NCI-H524 treated with DMSO at 0.1 percent for 48 hours (cell line): ENCODE data around the gene AK4.

Experiments
- DNase-seq: peaks from one replicate; lab custom pipeline; 2025; lab: John Stamatoyannopoulos, UW

AK4 gene

DNA sequence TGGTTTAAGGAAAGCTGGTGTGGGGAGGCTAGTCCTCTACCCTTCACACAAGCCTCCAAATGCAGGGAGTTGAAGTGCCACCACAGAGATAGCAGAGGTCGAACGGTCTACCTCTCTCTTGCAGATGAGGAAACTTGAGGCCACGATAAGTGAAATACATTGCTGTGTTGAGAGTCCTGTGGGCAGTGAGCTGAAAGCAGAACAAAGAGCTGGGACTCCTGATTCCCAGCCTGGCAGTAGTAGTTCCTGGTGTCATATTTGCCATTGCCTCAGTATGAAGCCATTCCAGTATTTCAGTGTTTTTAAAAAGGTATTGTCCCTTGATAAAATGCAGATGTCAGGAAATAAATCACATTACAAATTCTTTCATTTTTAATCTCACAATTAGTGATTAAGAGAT is 28.6 kb downstream of the AK4 start:
- no peak for DNase-seq

DNA sequence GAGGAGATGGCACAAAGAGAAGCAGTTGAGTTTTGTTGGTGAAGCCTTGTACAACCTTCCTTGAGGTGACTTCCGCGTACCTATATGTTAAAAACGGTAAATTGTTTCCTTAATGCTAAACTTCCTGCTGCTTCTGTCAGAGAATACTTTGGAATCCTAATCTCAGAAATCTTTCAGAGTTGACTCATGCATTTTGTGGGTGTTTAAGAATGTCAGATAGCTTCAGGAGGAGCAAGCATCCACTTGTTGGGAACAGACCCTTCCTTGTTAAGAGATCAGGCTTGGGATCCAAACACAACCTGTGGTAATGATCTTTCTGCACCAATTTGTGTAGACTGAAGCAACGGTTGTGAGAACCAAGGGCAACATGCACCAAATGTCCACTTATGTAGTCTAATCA is 29.5 kb downstream of the AK4 start:
- no peak for DNase-seq

DNA sequence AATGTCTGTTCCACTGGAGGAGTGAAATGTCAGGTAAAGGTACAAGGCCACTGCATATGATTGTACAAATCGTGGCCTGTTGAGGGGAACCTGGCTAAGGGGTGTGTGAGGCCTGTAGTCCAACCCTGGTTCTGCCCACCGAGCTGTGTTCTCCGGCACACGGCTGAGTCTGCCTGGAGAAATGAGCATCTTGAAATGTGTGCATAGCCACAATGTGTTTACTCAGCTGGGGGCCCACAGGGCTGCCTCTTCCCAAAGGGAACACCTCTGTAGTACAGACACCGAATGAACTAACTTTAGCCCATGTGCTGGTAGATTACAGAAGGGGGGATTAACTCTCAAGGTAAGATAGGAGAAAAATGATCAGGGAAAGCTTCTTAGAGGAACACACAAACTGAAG is 30.2 kb downstream of the AK4 start:
- no peak for DNase-seq

DNA sequence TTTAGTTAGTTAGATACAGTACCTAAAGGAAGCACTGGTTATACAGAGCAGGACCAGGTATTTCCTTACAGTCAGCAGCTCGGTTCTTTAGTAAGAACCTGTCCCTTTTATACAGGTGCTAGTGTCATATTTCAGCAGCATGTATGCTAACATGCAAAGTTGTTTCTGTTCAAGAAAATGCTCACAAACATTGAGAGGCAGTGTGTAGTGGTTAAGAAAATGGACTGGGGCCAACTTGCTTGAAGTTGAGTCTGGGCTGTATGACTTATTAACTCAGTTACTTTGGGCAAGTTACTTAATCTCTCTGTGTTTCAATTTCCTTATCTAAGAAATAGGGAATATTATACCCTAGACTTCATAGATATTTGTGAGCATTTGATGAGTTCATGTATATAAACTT is 31.1 kb downstream of the AK4 start:
- no peak for DNase-seq

DNA sequence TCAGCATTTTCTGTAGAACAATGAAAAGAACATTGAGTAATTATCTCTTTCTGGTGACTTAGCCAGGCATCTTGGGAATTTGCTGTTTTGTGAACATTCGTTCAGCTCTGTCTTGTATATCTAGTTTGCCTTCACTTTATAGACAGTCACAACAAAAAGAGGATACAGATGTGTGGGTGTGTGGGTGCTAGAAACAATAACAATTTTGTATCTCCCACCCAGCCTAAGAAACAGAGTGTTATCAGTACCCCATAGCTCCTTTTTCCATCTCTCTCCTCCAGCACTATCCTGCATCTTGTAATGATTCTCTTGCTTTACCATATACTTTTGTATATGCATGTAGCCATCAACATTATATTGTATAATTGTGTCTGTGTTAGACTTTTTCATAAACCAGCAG is 33.0 kb downstream of the AK4 start:
- DNase-seq, result no peak

DNA sequence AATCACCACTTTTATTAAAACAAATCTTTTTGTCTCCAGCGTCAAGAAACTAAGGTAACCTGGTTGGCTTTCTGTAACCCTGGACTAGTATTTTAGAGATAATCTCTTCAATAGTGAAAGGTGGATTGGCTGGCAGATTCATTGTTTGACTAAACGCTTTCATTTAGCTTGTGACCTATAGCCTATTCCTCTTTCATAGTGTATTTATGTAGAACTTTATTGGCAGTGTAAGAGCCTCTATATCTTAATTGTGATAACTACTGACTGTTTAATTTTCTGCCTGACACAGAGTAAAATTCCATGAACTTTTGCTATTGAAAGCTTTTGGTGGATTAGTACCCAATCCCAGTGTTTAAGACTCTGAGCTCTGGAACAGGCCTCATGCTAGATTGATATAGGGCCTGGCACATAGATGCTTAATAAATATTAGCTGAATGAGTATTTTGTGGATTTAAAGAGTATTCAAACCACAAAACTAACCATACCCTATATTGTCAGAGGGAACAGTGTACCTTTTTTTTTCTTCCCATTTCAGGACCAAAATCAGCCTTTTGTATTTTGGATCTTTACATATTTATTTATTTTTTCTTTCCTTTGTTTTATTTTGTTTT is 34.8 kb downstream of the AK4 start:
- DNase-seq, result no peak

DNA sequence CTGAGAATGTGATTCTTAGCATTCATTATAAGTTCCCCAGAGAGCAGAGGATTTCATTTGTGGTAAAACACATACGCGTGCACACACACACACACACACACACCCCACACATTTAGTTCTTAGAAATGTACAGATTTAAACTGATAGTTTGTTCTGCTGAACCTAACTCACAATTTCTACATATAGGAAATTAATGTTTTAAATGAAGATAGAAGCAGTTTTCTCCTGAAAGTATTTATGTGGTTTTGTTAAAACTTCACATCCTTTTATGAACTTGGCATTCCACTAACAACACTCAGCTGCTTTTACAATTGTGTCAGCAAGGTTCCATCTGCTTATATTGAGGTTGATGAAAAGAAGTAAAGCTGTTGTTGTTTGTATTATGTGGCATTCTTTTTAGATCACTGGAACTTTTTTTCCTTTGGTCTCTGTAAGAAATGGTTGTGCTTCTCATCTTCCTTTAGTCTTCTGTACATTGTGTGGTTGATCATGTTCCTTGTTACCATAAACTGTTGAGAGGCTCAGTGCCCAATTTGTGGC is 41.6 kb downstream of the AK4 start:
- DNase-seq, result no peak

DNA sequence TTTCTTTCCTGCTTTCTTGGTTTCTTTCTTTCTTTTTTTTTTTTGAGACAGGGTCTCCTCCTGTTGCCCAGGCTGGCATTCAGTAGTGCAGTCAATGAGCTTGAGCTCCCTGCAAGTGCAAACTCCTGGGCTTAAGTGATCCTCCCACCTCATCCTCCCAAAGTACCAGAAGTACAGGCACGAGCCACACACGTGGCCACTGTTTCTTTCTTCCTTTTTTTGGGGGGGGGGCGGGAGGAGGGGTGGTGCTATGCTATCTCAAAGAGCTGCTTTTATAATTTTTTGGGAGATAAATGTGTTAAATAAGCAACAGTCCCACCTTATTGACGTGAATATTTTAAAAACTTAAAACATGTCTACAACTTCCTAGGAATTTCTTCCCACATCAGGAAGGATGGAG is 42.2 kb downstream of the AK4 start:
- DNase-seq, result no peak

DNA sequence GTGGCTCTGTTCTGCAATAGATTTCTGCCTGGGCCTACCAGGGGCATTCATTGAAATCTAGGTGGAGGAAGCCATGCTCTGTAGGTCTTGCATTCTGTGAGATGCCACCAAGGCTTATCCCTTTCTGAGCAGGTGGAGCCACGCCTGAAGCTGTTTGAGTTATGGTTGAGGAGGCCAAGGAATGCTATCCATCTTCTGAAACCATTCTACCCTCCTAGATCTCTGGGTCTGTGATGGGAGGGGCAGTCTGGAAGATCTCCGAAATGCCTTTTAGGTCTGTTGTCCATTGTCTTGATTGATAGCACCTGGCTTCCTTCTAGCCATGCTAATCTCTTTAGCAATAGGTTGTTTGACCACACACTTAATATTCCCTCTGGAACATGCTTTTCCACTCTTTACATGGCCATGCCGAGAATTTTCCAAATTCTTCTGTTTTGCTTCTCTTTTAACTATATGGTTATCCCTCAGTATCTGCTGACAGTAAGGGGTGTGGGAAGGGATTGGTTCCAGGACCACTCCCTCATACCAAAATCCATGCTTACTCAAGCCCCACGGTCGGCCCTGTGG is 45.2 kb downstream of the AK4 start:
- no peak for DNase-seq

DNA sequence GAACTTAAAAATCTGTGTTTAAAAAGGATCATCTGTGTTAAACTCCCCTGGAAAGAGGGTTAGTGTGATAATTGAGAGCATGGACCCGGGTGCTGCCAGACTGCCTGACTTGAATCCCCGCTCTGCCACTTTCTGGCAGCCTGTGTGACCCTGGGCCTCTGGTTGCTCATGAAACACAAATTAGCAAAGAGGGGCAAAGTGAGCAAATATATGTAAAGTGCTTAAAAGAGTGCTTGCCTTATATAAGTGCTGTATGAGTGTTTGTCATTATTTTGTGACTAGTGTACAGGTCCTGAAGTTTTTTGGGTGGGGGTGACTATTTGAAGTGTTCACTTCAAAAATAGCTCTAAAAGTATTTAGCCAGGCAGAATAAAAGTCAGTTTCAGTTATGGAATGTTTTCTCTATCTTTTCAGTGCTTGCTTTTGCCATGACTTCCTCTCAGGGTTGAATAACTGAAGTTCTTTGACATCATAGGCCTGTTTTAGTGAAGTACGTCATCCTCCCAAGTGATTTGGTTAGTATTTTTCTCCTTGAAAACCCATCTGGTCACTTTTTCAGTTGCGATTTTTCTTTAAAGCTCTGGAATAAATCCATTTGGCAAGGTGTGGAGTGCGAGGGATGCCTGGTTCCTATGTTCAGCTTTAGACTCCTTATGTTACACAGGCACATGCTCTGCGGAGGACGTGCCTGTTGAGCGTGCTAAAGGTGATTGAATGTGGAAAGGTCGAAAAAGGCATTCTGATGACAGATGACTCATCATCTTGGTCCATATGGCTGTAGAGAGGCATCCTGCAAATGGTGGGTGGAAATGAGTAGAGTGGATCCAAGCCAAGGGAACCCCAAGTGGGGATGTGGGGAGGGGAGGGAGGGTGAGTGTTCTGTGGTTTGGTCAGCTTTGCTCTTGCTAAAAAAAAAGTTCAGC is 47.8 kb downstream of the AK4 start:
- DNase-seq, result no peak

DNA sequence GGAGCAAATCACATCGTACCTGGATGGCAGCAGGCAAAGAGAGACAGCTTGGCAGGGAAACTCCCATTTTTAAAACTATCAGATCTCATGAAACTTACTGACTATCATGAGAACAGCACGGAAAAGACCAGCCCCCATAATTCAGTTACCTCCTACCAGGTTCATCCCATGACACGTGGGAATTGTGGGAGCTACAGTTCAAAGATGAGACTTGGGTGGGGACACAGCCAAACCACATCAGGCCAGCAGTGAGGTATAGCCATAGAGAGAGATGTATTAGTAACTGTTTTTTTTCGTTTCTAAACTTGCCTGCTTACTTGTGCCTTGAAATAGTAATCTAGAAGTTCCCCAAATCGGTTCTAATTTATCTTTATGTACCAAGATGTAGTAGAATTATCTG is 48.9 kb downstream of the AK4 start:
- no peak for DNase-seq

DNA sequence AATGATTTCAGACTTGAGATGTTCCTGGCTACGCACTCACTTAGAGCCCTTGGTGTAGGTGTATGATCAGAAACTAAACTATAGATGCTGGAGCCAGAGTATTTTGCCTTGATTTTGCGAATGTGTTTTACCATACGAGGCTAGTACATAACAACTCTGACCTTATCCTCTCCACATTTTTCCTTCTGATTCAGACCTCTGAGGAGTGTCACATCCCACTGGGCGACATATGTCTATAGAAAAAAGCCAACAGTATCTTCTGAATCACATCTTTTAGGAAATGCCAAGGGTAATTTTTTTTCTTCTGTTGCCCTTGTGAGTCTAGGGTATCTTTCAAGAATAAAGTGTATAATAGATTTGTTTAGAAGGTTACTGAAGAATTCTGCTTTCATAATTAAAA is 49.6 kb downstream of the AK4 start:
- DNase-seq, result no peak

DNA sequence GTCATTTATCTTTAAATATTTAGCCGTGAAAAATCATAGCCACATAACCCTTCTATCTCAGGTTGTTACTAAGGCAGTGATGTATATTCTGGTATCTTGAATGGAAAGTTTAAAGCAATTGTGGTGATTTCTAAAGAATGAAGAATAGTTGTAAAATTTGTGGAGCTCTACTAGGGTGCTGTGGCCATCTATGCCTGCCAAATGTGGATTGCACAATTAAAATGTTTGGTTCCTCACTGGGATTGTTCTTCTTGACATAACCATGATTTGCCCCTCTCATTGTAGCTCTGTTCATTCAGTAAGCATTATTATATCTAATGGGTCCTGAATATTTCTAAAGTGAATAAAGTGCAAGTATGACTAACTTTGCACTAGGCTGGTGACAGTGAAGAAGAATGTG is 50.1 kb downstream of the AK4 start:
- DNase-seq, result no peak

DNA sequence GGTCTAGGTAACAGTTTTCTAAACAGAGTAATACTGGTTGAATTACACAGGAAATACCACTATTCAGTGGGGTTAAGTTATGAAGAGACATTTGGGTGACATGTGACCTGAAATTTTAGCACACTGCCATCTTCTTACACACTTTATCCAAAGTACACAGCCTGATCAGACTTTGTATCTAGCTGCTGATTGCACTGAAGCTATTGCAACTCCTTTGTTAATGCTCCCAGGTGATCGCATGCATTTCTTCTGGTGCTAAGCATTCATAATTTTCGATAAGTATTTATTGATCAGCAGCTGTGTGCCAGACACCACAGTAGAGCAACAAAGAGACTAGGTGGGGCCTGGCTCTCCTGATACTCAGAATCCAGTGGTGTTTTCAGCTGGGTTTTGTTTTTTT is 52.4 kb downstream of the AK4 start:
- no peak for DNase-seq

DNA sequence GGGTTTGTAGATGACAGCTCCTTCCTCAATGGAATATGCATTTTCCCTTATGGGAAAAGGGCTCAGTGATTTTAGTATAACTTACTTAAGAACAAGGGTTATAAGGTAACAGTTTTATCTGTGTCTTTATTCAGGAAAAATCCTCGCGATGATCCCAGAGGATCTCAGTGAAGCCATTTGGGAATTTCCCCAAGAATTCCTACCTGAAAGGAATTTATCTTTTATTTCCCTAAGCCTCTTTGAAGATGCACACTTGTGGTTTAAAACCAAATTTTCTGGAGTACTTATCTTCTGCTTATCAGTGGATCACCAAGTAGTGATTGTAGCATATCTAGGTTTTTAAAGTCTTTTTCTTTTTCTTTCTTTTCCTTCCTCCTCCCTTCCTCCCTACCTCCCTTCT is 58.8 kb downstream of the AK4 start:
- no peak for DNase-seq

DNA sequence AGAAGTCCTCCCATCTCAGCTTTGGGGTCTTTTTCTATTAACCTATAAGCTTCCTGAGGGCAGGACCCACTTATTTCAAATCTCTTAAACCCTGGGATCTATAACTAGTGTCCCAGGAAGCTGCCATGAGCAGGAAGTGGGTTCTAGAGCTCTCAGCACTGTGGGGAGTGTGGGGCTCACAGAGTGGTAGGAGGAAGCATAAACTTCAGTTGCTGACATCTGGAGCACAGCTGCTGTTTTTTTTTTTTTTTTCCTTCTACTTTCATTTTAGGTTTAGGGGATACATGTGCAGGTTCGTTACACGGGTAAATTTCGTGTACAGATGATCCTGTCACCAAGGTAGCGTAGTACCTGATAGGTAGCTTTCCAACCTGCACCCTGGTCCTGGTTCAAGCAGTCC is 59.3 kb downstream of the AK4 start:
- DNase-seq, result no peak

DNA sequence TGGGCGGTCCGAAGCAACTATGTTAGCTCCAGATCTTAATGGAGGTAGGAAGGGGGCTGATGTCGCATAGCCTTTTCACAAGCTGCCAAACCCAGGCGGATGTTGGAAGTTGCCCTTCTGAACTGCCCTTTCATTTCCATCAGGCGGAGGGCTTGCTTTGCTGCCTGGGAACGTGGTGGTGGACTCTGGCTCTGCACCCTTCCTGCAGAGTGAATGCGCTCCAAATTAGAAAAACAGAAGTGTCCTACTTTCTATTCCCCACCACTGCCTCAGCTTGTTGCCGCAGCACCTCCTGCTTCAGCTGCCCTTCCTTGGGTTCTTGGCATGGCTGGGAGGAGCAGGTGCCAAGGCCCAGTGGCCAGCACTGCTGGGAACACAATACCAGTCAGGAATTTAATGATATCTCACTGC is 60.6 kb downstream of the AK4 start:
- DNase-seq, result no peak

DNA sequence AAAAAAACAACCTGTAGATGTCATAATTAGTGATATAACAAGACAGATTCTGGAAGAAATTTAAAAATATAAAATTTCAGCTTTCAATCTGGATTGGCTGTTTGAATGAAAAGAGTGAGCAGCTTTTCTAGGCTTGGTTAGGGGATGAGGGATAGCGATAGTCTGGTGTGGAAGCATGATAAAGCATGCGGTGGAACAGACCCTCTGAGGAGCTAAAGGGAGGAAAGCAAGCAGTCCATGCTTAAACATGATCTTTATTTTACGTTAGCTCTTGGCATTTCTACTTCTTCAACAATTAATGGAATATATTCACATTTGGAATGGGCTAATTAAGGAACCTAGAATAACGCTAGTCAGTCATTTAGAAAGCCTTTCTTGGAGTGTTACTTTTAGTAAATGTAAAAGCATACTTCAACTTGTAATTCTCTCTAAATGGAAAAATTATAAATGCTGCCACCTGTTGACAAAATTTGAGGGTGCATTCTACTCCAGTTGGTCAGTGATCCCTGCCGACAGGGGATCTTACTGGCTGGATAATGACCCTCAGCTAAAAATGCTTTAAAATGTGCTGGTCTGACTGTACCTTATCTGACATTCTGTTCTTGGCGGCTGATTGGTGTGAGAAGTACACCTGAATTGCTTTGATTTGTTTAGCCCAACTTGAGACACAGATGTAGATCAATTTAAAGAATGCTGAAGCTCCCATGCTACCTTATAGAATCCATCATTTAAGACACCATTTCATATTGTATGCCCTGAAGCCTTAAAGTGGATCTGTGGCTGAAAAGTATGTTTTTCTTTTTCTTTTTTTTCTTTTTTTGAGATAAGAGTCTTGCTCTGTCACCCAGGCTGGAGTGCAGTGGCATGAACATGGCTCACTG is 61.2 kb downstream of the AK4 start:
- DNase-seq, result no peak

DNA sequence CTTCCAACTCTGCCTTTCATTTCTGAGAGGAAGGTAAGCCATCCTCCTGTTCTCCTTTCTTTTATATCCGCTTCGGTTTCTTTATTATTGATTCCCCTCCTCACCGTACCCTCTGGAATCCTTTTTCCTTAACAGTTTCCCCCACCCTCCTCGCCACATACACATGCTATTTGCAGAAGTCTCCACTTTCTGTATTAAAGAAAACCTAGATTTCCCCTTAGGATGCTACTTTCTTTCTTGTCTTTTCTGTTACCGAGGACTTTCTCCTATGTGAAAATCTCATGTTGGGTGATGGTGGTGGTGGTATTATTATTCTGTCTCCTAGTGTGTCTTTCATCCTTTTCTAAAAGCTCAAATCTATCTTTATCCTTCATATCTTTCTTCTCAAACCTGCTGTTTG is 62.3 kb downstream of the AK4 start:
- no peak for DNase-seq

DNA sequence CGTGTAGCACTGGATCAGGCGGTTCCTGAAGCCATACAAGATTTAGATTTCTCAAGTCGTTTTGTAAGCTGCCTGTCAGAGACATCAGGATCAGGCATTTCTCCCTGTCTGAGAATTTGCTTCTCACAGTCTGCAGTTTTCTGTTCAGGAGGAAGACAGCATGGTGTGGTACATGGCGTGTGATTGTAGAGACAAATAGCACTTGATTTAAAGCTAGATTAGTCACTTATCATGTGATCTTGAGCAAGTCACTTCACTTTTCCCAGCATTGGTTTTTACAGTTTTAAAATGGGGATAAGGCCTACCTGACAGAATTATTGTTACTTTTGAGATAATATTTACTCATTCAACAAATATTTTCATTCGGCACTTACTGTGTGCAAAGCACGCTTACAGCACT is 63.3 kb downstream of the AK4 start:
- no peak for DNase-seq

DNA sequence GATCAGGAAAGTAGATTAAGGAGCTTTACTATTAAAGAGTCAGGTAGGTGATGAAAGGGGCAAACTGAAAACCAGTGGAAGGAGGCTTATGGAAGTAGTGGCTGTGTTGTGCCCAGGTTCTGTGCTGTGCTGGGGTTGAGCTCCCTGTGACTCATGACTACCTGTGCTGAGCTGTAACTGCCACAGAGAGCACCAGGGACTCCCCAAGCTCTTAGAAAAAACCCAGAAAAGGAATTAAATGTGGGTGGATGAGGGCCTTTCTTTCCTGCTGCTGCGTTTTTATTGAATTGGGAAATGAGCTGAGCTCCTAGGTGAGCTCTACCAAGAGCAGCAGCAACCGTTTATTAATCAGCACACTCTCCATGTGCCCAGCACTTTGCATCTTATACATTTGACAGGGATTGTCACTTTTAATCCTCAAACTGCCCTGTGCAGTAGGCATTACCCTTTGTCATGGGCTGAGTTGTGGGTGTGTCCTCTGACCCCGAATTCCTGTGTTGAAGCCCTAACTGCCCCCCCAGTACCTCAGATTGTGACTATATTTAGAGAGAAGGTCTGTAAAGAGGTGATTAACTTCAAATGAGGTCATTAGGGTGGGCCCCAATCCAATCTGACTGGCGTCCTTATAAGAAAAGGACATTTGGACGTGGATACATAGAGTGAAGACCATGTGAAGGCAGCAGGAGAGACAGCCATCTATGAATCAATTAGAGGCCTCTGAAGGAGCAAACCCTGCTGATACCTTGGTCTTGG is 65.4 kb downstream of the AK4 start:
- DNase-seq, result no peak
